Tibial nerve (tissue), 3 donors: Measurements from ENCODE around the gene FCN3.

Experiments
- CTCF ChIP-seq, 5 experiments: fragments of 200-600 bp in 3 of 5; fragments of 450-650 bp in 2 of 5; sonication (generic) in 3 of 5; IDR thresholded peaks; one replicate each; pipeline ENCODE4 v1.5.1; 2016 to 2019; ENCODE audit warnings: antibody characterized with exemption in 5 of 5, mild to moderate bottlenecking in 3 of 5, moderate library complexity in 2 of 5
- POLR2A ChIP-seq, 2 donors: fragments of 450-650 bp; IDR thresholded peaks; one replicate each; pipeline ENCODE4 v1.6.1; 2017; ENCODE audit warnings: antibody characterized with exemption in 2 of 2, mild to moderate bottlenecking in 2 of 2, moderate library complexity in 2 of 2

- no peak for TF ChIP-seq CTCF (IDR thresholded peaks at IDR 0.05)
- TF ChIP-seq POLR2A (IDR thresholded peaks at IDR 0.05): no peak
Measured at GRCh38 chr1:27331922-27332321, 42.7 kb downstream of the FCN3 start.
